Activated CD8-positive, alpha-beta memory T cell treated with anti-CD3 and anti-CD28 coated beads for 24 hours (primary cell): ENCODE data around the gene PHF13.
A peak's percentile ranks its signal among the peaks of the same experiment; 100 is the strongest.
"Not testable (repeated sequence)": the region's sequence is repeated elsewhere in the genome, so short reads cannot be mapped to it uniquely, and the experiment has no call there.

Source experiments
- DNase-seq: peaks from one replicate; pipeline ENCODE4 v3.0.0-alpha.2; 2020

PHF13 gene

DNA sequence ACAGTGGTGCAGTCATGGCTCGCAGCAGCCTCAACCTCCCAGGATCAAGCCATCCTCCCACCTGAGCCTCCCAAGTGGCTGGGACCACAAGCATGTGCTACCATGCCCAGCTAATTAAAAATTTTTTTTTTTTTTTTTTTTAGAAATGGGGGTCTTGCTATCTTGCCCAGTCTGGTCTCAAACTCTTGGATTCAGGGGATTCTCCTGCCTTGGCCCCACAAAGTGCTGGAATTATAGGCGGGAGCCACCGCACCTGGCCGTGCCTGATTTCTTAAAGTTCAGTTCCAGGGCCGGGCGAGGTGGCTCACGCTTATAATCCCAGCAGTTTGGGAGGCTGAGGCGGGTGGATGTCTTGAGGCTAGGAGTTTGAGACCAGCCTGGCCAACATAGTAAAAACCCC lies 17.5 kb downstream of the PHF13 start:
- no peak for DNase-seq

DNA sequence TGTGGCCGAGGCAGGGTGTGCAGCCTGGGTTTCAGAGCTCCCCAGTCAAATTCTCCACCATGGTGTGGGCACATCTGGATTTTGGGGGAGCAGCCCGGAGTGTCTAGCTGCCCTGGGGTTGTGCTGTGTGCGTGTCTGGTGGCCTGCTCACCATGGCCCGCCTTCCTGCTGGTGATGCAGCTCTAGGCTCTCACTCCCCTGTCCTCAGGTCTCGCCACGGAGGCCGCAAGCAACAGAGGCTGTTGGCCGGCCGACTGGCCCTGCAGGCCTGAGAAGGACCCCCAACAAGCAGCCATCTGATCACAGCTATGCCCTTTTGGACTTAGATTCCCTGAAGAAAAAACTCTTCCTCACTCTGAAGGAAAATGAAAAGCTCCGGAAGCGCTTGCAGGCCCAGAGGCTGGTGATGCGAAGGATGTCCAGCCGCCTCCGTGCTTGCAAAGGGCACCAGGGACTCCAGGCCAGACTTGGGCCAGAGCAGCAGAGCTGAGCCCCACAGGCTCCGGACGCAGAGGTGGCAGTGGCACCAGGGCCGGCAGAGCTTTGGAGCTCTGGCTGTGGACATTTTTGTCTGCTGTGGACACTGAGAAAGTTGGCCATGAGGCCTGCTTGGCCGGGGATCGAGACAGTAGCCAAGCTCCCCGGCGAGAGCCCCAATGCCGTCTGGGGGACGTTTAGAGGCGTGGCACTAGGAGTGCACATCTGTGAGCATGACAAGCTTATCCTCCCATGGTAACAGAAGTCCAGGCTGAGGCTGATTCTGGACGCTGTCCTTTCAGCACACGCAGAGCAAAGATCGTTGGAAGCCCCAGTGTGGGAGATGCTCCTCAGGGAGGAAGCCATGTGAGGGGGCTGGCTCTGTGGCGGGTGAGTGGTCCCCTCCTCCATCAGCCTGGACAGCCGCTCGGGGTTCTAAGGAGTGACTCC lies 19.3 kb downstream of the PHF13 start:
- DNase-seq = no peak

DNA sequence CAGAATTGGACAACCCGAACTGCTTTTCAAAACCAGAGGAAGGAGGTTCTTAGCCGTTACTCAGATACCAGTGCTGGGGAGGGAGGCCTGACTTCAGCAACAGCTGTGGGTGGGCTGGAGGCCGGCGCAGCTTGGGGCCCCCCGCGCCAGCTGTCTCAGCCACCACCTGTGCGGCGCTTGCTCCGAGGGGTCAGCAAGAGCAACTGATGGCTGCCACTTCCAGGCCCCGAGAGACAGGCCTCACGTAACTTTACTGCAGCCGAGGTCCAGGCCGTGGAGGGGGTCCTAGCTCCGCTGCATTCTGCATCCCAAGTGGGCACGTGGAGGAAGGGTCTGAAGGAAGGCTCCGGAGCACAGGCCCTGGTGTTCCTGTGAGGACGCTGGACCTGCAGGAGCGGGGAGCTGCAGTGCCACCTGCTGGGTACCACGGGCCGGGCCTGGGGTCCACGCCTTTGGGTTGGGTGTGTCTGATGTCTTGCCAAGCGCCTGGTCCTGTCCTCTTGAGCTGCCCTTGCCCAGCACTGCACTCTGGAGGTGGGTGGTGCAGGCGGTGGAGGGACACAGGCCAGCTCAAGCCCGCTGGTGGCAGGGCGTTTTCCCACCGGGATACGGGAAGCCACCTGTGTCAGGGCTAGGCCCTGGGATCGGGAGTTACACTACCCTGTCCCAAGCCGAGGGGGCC lies 21.0 kb downstream of the PHF13 start:
- peak; percentile 77 for DNase-seq

DNA sequence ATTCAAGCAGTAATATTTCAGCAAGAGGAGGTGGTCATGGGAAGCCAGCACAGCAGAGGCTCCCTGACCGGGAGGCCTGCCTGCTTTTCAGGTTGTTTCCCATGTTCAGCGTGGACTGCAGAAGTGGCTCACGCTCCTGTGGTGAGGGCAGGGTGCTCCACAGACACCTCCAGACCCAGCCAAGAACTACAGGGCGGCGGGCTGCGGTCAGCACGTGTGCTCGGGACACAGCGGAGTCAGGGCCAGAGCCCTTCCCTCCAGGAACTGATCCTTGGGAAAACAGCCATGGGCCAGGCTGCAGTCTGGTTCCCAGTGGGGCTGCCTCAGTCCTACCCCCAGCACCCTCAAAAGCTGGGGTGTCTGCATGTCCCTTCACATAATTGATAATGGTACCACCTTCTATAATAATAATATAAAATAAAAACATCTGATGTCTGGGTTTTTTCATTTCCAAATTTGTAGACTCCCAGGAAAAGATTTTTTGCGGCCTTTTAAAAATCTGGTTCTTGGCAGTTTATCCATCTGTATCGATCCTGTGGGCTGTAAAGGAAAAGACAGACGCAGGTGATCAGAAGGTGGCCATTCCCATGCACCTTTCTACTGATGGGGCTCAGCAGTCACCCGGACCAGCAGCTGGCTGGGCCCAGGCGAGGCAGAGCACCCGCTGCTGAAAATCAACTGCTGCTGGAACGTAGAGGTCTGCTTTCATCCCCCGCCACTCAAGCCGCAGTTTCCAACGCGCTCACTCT lies 21.8 kb downstream of the PHF13 start:
- DNase-seq = no peak

DNA sequence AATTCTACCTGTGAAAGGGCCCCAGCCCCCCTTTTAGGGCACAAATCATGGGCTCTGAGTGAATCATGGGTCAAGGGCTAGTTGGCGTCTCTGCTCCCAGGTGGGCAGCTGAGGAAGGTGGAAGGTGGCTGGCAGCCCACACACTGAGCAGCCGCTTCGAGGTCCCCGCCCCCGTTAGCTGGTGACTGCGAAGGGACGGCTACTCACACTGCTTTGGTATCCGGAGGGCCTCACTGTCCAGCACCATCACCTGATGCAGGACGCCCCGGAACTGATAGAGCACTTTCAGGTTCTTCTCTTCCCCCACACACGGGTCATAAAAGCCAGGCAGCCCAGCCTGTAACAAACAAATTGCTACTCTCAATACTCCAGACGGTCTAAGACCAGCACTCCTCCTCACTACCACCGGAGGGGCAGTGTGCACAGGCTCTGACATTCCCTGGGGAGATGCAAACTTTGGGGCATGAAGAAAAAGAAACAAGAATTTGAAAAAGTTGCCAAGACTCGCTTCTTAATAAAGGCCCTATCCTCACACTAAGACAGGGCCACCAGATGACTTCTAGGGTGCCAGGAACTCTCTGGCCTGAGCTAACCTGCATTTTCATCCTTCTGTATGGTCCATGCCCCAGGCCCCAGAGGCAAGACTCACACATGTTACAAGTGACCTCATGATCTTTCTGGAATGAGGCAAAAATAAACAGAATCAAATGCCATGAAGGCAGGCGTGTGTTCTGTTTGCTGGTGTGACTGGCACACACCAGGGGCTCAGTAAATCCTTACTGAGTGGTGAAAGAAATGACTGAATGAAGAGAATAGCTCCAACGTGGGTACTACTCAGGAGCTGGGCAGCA lies 22.6 kb downstream of the PHF13 start:
- no peak for DNase-seq

DNA sequence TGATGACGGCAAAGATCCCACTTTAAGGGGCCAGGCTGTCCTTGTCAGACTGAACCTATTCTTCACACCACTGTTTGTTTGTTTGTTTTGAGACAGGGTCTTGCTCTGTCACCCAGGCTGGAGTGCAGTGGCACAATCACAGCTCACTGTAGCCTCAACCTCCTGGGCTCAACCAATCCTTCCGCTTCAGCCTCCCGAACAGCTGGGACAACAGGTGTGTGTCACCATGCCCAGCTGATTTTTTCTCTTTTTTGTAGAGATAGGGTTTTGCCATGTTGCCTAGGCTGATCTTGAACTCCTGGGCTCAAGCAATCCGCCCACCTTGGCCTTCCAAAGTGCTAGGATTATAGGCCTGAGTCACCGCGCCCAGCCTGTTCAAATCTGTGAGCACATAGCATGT lies 23.2 kb downstream of the PHF13 start:
- DNase-seq = not testable (repeated sequence)

DNA sequence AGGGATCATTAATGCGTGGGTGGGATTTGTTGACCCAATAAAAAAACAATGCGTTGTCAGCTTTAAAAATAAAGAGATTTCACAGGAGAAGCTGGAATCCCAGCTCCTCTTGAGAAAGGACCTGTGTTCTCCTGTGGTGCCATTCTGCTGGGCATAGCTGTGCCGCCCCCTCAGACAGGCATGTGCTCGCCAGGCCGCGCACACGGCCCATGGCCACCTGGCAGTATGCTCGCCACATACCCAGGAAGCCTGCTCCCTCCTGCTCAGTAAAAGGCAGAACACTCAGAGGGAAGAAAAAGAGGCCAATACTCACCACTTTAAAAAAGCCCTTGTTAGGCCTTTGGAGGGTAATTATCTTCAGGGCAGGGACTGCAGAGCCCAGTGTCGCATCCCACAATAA lies 24.2 kb downstream of the PHF13 start:
- DNase-seq = no peak

DNA sequence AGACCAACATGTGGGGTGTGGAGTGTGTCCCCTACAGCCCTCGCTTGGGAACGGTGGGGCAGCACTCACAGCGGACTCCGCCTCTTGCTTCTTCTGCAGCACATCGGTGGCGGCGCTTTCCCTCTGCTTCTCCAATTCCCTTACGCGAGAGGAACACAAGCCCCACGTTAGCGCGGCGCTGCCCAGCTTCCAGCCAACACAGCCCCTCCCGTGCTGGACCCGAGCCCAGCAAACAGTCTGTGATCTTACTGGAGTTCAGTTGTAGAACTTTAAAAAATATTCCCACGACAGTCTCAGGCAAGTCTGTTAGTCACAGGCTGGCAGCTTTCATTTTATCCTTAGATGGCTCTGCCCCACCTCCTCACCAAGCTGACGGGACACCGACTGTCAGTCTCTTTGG lies 24.7 kb downstream of the PHF13 start:
- no peak for DNase-seq

DNA sequence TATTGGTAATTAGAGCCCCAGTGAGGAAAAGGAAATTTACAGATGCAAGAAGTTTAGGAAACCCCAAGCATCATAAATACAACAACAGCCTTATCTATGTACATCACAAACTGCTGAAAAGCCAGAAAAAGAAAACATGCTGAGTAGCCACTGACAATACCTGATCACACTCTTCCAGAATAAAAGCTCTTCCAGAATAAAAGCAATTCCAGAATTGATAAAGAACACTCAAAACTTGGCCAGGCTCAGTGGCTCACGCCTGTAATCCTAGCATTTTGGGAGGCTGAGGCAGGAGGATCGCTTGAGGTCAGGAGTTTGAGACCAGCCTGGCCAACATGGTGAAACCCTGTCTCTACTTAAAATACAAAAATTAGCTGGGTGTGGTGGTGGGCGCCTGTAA lies 27.3 kb downstream of the PHF13 start:
- DNase-seq = not testable (repeated sequence)

DNA sequence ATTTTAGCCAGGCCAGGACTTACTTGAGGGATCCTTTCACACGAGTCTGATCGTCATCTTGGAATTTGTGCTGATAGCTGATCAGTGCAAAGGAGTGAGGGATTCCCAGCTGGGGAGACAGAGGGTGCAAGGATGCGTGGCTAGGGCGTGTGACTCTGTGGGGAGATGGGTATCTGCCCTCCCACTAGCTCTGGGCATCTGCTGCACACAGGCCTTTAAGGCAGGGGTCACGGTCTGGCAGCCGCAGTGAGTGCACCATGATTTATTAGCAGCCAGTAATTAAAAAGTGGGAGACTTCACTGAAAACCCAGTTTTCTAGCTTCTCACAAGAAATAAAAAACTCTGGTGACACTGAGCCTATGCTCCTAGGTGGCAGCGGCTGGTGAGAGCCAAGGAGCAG lies 31.5 kb downstream of the PHF13 start:
- DNase-seq = no peak

DNA sequence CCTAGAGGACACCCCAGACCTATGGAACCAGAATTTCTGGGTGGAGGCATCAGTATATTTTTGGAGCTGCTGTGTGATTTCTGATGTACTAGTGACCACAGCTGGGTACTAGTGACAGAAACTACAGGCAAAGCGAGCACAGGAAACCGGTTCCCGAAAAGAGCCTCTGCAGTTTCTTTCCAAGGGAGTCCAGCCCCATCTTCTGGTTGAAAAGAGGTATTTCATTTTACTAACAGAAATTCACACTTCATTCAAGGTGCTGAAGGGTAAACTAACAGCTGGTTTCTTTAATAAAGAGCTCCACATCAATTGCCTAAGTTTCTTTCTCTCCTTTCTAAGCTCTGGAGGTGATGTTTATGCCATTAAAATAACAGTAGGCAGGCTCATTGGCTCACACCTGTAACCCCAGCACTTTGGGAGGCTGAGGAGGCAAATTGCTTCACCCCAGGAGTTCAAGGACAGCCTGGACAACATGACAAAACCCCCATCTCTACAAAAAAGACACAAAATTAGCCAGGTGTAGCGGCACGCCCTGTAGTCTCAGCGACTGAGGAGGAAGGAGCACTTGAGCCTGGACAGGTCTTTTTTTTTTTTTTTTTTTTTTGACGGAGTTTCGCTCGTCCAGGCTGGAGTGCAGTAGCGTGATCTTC lies 33.1 kb downstream of the PHF13 start:
- DNase-seq = no peak

DNA sequence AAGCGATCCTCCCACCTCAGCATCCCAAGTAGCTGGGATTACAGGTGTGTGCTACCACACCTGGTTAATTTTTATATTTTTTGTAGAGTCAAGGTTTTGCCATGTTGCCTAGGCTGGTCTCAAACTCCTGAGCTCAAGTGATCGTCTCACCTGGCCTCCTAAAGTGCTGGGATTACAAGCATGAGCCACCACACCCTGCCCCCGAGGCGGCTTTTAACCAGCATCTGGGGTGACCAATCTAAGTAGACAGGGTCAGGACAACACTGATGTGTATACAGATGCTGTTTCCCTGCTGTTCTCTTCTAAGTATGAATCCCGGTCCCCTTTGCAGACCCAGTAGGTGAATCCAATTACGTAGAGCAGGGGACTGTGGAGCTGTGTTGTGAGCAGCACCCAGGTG lies 35.0 kb downstream of the PHF13 start:
- DNase-seq = no peak

DNA sequence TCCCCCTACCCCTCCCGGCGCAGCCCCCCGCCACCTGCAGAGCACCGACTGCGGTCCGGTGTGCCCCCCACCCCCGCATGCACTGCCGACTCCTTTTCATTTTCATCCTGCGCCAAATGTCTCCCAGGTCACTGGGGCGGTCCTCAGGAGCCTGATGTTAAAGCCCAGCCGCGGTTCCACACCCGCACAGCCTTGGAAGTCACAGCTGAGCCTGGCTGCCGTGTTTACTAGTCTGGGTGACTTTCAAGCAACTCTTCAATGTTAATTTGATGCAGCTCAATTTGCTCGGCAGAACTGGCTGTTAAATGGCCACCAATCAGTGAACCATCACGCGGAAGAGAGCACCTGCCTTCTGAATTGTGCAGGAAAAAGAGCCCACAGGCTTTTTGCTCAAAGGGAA lies 38.4 kb downstream of the PHF13 start:
- no peak for DNase-seq

DNA sequence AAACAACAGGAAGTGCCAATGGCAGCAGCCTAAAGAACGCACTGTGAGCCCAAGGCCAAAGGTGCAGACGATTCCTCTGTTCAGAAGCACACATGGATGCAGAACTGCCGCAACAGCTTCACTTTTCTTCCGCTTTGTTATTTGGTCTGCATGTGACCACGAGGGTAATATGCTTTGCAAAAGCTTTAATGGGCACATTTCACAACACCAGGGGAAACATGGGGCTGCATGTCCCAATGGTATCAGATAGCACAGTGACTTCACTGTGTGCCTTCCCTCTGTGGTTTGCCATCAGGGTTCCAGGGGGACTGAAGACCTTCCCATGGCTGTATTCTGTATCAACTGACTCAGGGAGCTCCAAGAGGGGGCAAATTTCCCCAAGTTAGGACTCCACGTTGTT lies 39.5 kb downstream of the PHF13 start:
- no peak for DNase-seq

DNA sequence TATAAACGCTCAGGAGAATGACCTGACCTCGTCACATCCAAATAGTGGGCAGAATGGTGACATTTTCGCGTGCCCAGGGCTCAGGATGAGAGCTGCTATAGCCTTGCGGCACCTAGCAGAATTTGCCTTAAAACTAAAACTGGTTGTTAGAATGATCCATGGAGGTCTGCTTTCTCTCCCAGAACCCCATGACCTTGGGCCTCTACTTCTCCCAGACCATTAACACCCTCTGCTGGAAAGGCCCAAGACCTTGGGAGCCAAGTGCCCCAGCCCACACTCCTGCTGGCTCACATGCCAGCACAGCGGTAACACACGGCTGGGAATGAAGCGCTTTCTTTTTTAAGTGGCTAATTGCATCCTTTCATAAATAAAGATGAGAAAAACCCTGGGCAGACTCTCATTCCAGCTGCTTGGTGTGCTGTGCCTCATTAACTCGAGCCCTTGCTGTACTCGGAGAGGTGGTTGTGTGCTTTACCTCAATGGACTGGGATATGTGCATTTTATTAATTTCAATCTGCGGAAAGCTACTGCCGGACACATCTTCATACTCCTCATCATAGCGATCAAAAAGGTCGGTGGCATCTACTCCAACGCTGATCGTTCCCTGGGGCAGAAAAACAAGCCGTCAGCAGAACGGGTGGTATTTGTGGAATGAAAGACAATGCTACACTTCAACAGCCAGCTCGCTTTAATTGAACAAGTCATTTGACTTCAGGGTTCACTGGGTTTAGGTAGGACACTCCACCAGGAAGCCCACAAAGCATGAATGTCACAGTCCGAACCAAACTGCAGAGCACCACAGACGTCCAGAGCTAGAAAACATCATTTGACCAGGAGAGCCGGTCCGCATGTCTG lies 40.1 kb downstream of the PHF13 start:
- no peak for DNase-seq

DNA sequence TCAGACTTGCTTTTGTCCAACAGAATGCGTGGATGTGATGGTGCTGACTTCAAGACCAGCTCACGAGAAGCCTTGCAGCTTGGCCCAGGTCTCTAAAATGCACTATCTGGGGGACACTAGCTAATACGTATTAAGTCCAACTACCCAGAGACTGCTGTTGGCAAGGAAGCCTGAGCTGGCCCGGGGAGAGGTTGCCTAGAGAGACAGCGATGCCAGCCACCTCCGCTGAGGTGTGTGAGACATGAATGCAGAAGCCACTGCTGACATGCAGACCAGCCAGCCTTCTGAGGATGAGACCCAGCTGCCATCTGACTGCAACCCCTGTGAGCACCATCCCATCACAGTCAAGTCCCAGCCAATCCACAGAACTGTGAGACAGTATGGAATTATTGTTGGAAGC lies 43.6 kb downstream of the PHF13 start:
- no peak for DNase-seq

DNA sequence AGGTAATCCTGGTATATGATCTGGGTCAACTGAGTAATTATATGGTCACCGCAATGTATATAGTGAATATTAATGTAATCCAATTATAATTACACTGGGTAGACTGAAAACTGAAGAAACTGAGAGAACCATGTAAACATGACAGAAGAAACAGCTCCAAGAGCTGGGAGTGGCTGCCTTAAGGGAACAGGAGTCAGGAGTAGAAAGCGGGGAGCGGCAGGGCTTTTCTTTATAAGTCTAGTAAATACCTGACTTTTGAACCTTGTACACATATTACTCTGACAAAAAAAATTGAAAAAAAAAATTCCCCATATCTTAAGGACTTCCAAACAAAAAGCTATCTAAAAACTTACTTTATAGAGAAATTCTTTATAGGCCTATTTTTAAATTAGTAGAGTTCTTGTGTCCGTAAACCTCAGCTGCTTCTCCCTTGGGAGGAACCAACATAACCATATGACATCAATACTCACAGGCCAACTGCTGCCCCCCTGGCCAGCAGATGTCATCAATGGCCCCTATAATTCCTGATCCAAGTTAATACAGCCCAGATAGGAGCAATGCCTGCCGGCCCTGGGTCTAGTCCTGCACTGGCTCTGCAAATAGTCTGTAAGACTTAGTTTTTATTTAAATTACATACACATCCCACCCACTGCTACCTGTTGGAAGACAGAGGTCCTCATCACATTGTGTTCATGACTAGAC lies 45.0 kb downstream of the PHF13 start:
- DNase-seq = no peak

DNA sequence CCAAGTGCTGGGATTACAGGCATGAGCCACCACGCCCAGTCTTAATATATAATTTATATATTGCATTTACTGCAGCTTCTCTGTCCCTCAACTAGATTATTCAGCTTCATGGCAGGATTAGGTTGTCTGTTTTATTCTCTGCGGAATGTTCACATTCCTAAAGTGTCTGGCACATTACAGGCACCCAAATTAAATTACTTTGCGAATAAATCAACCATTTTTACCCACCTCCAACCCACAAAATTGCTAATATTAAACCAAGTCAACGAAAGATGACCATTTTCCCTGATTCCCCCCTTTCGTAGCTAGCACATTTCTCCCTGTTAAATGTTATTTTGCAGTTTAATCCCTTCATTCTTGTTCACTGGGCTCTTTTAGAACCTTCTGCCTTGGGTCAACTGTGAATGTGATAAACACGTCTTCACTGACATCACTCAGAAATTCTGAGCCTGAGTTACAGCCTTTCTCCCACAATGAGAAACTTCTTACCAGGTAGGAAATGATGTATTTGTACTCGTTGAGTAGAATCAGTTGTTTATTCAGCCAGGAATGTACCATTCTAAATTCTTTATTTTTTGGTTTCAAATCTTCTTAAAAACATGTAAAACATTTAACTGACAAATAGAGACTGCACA lies 47.0 kb downstream of the PHF13 start:
- DNase-seq = no peak

DNA sequence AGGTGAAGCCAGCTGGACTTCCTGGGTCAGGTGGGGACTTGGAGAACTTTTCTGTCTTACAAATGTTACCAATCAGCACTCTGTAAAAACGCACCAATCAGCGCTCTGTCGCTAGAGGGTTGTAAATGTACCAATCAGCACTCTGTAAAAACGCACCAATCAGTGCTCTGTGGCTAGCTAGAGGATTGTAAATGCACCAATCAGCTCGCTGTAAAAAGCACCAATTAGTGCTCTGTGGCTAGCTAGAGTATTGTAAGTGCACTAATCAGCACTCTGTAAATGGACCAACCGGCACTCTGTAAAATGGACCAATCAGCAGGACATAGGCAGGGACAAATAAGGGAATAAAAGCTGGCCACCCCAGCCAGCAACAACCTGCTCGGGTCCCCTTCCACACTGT lies 48.9 kb downstream of the PHF13 start:
- DNase-seq = not testable (repeated sequence)

DNA sequence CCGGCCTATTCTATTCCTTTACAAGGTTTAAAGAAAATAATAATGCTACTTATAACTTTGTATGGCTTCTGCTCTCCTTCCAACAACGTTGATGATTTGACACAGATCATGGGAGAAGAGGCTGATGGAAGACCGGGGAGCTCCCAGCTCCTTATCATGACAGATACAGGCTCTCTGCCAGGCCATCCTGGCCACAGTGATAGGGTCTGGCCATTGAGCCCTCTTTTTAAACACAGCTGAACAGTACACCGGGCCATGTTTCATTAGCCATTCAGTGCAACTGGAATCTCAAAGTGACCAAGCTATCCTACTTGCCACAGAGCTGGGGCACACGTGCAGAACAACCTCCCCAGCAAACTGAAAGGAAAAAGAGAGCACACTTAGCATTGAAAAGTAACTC lies 53.2 kb downstream of the PHF13 start:
- no peak for DNase-seq
